ENCODE measurements around the gene GCNT2.
"Not testable (repeated sequence)": the region's sequence is repeated elsewhere in the genome, so short reads cannot be mapped to it uniquely, and the experiment has no call there.

The GCNT2 gene

GRCh38 chr6:10547809-10548208 is 26.7 kb downstream of the GCNT2 start:
- DNase-seq (ENCODE audit: low read depth), result no peak

GRCh38 chr6:10550764-10551163 is 29.6 kb downstream of the GCNT2 start:
- DNase-seq (ENCODE audit: low read depth), result no peak

- DNase-seq (ENCODE audit: low read depth), result no peak
Measured at GRCh38 chr6:10552270-10552810, 31.2 kb downstream of the GCNT2 start.

- no peak for DNase-seq (ENCODE audit: low read depth)
Measured at GRCh38 chr6:10553871-10554270, 32.7 kb downstream of the GCNT2 start.

- DNase-seq (ENCODE audit: low read depth), result no peak
Measured at GRCh38 chr6:10554826-10555225, 33.7 kb downstream of the GCNT2 start.

- DNase-seq (ENCODE audit: low read depth), result no peak
Measured at GRCh38 chr6:10555625-10556309, 34.6 kb downstream of the GCNT2 start.

GRCh38 chr6:10556589-10556988 is 35.4 kb downstream of the GCNT2 start:
- no peak for DNase-seq (ENCODE audit: low read depth)

GRCh38 chr6:10556992-10557391 is 35.8 kb downstream of the GCNT2 start:
- DNase-seq (ENCODE audit: low read depth), result no peak

GRCh38 chr6:10557913-10558312 is 36.8 kb downstream of the GCNT2 start:
- DNase-seq (ENCODE audit: low read depth), result no peak

- no peak for DNase-seq (ENCODE audit: low read depth)
Measured at GRCh38 chr6:10558565-10558964, 37.4 kb downstream of the GCNT2 start.

GRCh38 chr6:10559522-10560152 is 38.5 kb downstream of the GCNT2 start:
- no peak for DNase-seq (ENCODE audit: low read depth)

- DNase-seq (ENCODE audit: low read depth), result no peak
Measured at GRCh38 chr6:10561611-10562199, 40.6 kb downstream of the GCNT2 start.

GRCh38 chr6:10564975-10565673 is 44.0 kb downstream of the GCNT2 start:
- DNase-seq (ENCODE audit: low read depth), result no peak

- DNase-seq (ENCODE audit: low read depth), result no peak
Measured at GRCh38 chr6:10565913-10566312, 44.8 kb downstream of the GCNT2 start.

- no peak for DNase-seq (ENCODE audit: low read depth)
Measured at GRCh38 chr6:10567256-10568026, 46.3 kb downstream of the GCNT2 start.

- DNase-seq (ENCODE audit: low read depth), result no peak
Measured at GRCh38 chr6:10569392-10570127, 48.4 kb downstream of the GCNT2 start.

GRCh38 chr6:10575519-10575918 is 54.4 kb downstream of the GCNT2 start:
- DNase-seq (ENCODE audit: low read depth), result not testable (repeated sequence)

- DNase-seq (ENCODE audit: low read depth), result no peak
Measured at GRCh38 chr6:10576226-10576625, 55.1 kb downstream of the GCNT2 start.

- no peak for DNase-seq (ENCODE audit: low read depth)
Measured at GRCh38 chr6:10577112-10577511, 56.0 kb downstream of the GCNT2 start.

GRCh38 chr6:10578723-10579122 is 57.6 kb downstream of the GCNT2 start:
- no peak for DNase-seq (ENCODE audit: low read depth)

- DNase-seq (ENCODE audit: low read depth), result no peak
Measured at GRCh38 chr6:10579803-10580202, 58.7 kb downstream of the GCNT2 start.

Data from HS-27A (cell line).